A549 (cell line): ENCODE measurements around the gene ZEB1. TPM values are rescaled to one million over a fixed set of nuclear protein-coding genes. Genes with fewer than 3 reads are reported as not detected.

Source experiments
- ATAC-seq, 2 experiments: fragments of 200-7000 bp in 1 of 2; fragments of >200 bp in 1 of 2; cut with Nextera tagmentation in 1 of 2; cut with Tn5 transposase in 1 of 2; 3 replicates each; pipeline versions ENCODE4 v1.8.0 to v1.9.1; 2018 to 2020; ENCODE audit warnings: mild to moderate bottlenecking in 1 of 2, moderate library complexity in 1 of 2
- CTCF ChIA-PET: fragments of 300-600 bp; sonication (Branson Sonifier 250); formaldehyde crosslinking; extraction: SDS; loops from one replicate; lab custom pipeline; 2021; ENCODE audit warnings: antibody characterized with exemption, inconsistent platforms; lab: Yijun Ruan, JAX
- POLR2A ChIA-PET: fragments of 350-600 bp; formaldehyde crosslinking; extraction: SDS; loops from one replicate; lab custom pipeline; 2021; ENCODE audit warnings: antibody characterized with exemption, inconsistent platforms; lab: Yijun Ruan, JAX
- DNase-seq, 2 experiments: peaks; one replicate each; pipeline versions ENCODE4 v3.0.0 to v3.0.0-alpha.2; 2011 to 2016; ENCODE audit warnings: low read depth in 1 of 2, low spot score in 1 of 2
- FAIRE-seq: peaks from 2 replicates; lab custom pipeline; 2011; peaks lifted over from hg19 to GRCh38; lab: Jason Lieb, UNC
- H3K27ac ChIP-seq, 2 experiments: fragments of >200 bp; sonication (Bioruptor Twin); formaldehyde crosslinking; 3 replicates each; pipeline ENCODE4 v1.5.1; 2016 to 2017
- H3K4me1 ChIP-seq: fragments of >200 bp; sonication (Bioruptor Twin); formaldehyde crosslinking; 3 replicates; pipeline ENCODE4 v1.6.1; 2016
- H3K4me2 ChIP-seq: fragments of >200 bp; sonication (Bioruptor Twin); formaldehyde crosslinking; 3 replicates; pipeline ENCODE4 v1.6.1; 2016
- H3K4me3 ChIP-seq: fragments of >200 bp; sonication (Bioruptor Twin); formaldehyde crosslinking; 3 replicates; pipeline ENCODE4 v1.5.1; 2016
- H3K9me3 ChIP-seq: fragments of >200 bp; sonication (Bioruptor Twin); formaldehyde crosslinking; 3 replicates; pipeline ENCODE4 v1.6.1; 2016
- CBX8 ChIP-seq: fragments of 200-600 bp; sonication (generic); IDR thresholded peaks from 2 replicates; pipeline ENCODE4 v1.6.1; 2016
- ELK1 ChIP-seq: fragments of 150-350 bp; IDR thresholded peaks from 2 replicates; pipeline ENCODE4 v1.6.1; 2014; ENCODE audit warnings: low read depth, mild to moderate bottlenecking, low read length
- ESRRA ChIP-seq: fragments of 150-350 bp; IDR thresholded peaks from 2 replicates; pipeline ENCODE4 v1.6.1; 2014; ENCODE audit warnings: mild to moderate bottlenecking, low read length, borderline replicate concordance
- FOSL2 ChIP-seq, 2 experiments: fragments of 450-650 bp in 1 of 2; fragments of >200 bp in 1 of 2; sonication (Bioruptor Twin) in 1 of 2; formaldehyde crosslinking; IDR thresholded peaks; 2 replicates each; pipeline versions ENCODE4 v1.5.0 to v1.6.1; 2016 to 2020; ENCODE audit warnings: mild to moderate bottlenecking in 1 of 2, moderate library complexity in 1 of 2
- HES2 ChIP-seq: fragments of >200 bp; sonication (Bioruptor Twin); formaldehyde crosslinking; IDR thresholded peaks from 2 replicates; pipeline ENCODE4 v1.6.1; 2016
- HEYL ChIP-seq: fragments of 250-450 bp; sonication (Bioruptor Pico); IDR thresholded peaks from 2 replicates; pipeline ENCODE4 v1.8.0; 2021; ENCODE audit warnings: mild to moderate bottlenecking, moderate library complexity
- HMGXB4 ChIP-seq: fragments of 250-450 bp; sonication (Bioruptor Pico); IDR thresholded peaks from 2 replicates; pipeline ENCODE4 v1.5.0; 2021; ENCODE audit warnings: mild to moderate bottlenecking, moderate library complexity, borderline replicate concordance
- HOXA7 ChIP-seq: fragments of 250-450 bp; sonication (Bioruptor Pico); IDR thresholded peaks from 2 replicates; pipeline ENCODE4 v1.5.0; 2020; ENCODE audit warnings: mild to moderate bottlenecking, moderate library complexity
- HOXB5 ChIP-seq: fragments of 250-450 bp; sonication (Bioruptor Pico); IDR thresholded peaks from 2 replicates; pipeline ENCODE4 v1.5.0; 2020; ENCODE audit warnings: mild to moderate bottlenecking, moderate library complexity
- JUN ChIP-seq, 2 experiments: fragments of >200 bp; sonication (Bioruptor Twin); formaldehyde crosslinking; IDR thresholded peaks; 2 replicates in 1 of 2; 3 replicates in 1 of 2; pipeline ENCODE4 v1.6.1; 2016 to 2017
- KDM1A ChIP-seq: fragments of 200-600 bp; sonication (generic); IDR thresholded peaks from 2 replicates; pipeline ENCODE4 v1.6.1; 2016; ENCODE audit warnings: low read depth, mild to moderate bottlenecking
- MAFK ChIP-seq: fragments of 450-650 bp; IDR thresholded peaks from 2 replicates; pipeline ENCODE4 v1.6.1; 2014; ENCODE audit not compliant: partially characterized antibody
- NFE2L2 ChIP-seq: fragments of 150-350 bp; conservative IDR thresholded peaks from 2 replicates; pipeline ENCODE4 v1.6.1; 2014; ENCODE audit warnings: low read length
- NPAS2 ChIP-seq: fragments of 250-450 bp; sonication (Bioruptor Pico); IDR thresholded peaks from 2 replicates; pipeline ENCODE4 v1.8.0; 2022; ENCODE audit warnings: mild to moderate bottlenecking, moderate library complexity, borderline replicate concordance
- POLR2AphosphoS2 ChIP-seq: conservative IDR thresholded peaks from 2 replicates; pipeline ENCODE4 v1.6.1; 2012; ENCODE audit warnings: low read length, improper control_type of control experiment, inconsistent platforms
- RARB ChIP-seq: fragments of 250-450 bp; sonication (Bioruptor Pico); IDR thresholded peaks from 2 replicates; pipeline ENCODE4 v1.8.0; 2021; ENCODE audit warnings: mild to moderate bottlenecking, moderate library complexity
- RCOR1 ChIP-seq: fragments of 150-350 bp; IDR thresholded peaks from 2 replicates; pipeline ENCODE4 v1.6.1; 2014; ENCODE audit warnings: antibody characterized with exemption, low read length, low read depth
- REST ChIP-seq: fragments of 200-600 bp; sonication (generic); IDR thresholded peaks from 2 replicates; pipeline ENCODE4 v1.6.1; 2016; ENCODE audit warnings: antibody characterized with exemption, mild to moderate bottlenecking, moderate library complexity
- SMC3 ChIP-seq: fragments of >200 bp; sonication (Bioruptor Twin); formaldehyde crosslinking; IDR thresholded peaks from 3 replicates; pipeline ENCODE4 v1.6.1; 2018; ENCODE audit warnings: inconsistent platforms
- SREBF2 ChIP-seq: fragments of 450-650 bp; IDR thresholded peaks from 2 replicates; pipeline ENCODE4 v1.6.1; 2014; ENCODE audit warnings: mild to moderate bottlenecking, moderate library complexity
- TFCP2L1 ChIP-seq: fragments of 250-450 bp; sonication (Bioruptor Pico); IDR thresholded peaks from 2 replicates; pipeline ENCODE4 v1.5.0; 2021; ENCODE audit warnings: mild to moderate bottlenecking
- TP53 ChIP-seq: fragments of 250-450 bp; sonication (Bioruptor Pico); IDR thresholded peaks from 2 replicates; pipeline ENCODE4 v1.5.0; 2021; ENCODE audit warnings: mild to moderate bottlenecking, moderate library complexity
- USF2 ChIP-seq: fragments of 450-650 bp; IDR thresholded peaks from 2 replicates; pipeline ENCODE4 v1.6.1; 2014; ENCODE audit warnings: antibody characterized with exemption
- WGBS: methylation state at CpG from one replicate; pipeline ENCODE4 v1.1.6; 2017; ENCODE audit errors: missing lambda C conversion rate; 5-methylcytosine and 5-hydroxymethylcytosine counted together
- polyA plus RNA-seq, 4 experiments: library from polyadenylated mRNA; depleted of rRNA in 3 of 4; stranded (reverse); fragments of >200 nt; fragmentation: RNase III in 1 of 4; extraction: RNeasy Plus Mini Kit Qiagen cat#74134 plus additional on column Dnase treatment in 1 of 4; gene quantifications; 2 replicates in 3 of 4; 3 replicates in 1 of 4; pipeline ENCODE4 v1.2.3, GENCODE V29; 2011 to 2017

The ZEB1 gene
- polyA plus RNA-seq, 2 of the 4 experiments (the other 2 are of a cell fraction) = 8.1 to 23.8 TPM

GRCh38 chr10:31431021-31431420 lies 112.0 kb downstream of the ZEB1 start:
- H3K27ac ChIP-seq = no peak overlapping the region
- TF ChIP-seq KDM1A (no peak), FOSL2 (IDR thresholded peaks at IDR 0.05) (no peak), FOSL2 (CRISPR knock-in tag; IDR thresholded peaks at IDR 0.05) (no peak), HES2 (no peak), MAFK (no peak), TFCP2L1 (CRISPR knock-in tag) (no peak), NPAS2 (CRISPR knock-in tag) (no peak), HEYL (CRISPR knock-in tag) (no peak), SREBF2 (no peak)
- H3K9me3 ChIP-seq = no peaks in the 10 kb centered on the region
- CTCF ChIA-PET = no interaction called here
- ATAC-seq (no peak), FAIRE-seq (no peak), DNase-seq (no peak)
- no peak overlapping the region for H3K4me2 ChIP-seq
- no peaks in the 10 kb centered on the region for H3K4me1 ChIP-seq
- H3K4me3 ChIP-seq = no peak overlapping the region
- POLR2A ChIA-PET = no interaction called here

GRCh38 chr10:31437959-31438358 lies 118.9 kb downstream of the ZEB1 start:
- no peak overlapping the region for H3K4me2 ChIP-seq
- no peak overlapping the region for H3K4me3 ChIP-seq
- no peak for FAIRE-seq
- ChIA-PET POLR2A (no interaction called here), CTCF (no interaction called here)
- 93% methylated on average over 4 of the region's 4 CpGs for WGBS
- H3K27ac ChIP-seq = no peak overlapping the region
- DNase-seq = no peak
- no peak for ATAC-seq
- H3K4me1 ChIP-seq = no peaks in the 10 kb centered on the region
- TF ChIP-seq RCOR1 (no peak), HMGXB4 (CRISPR knock-in tag) (no peak), REST (no peak), CBX8 (no peak), JUN (IDR thresholded peaks at IDR 0.05) (no peak), HOXA7 (CRISPR knock-in tag) (no peak), POLR2AphosphoS2 (no peak), USF2 (no peak), TP53 (CRISPR knock-in tag) (no peak), HOXB5 (CRISPR knock-in tag) (no peak)
- H3K9me3 ChIP-seq = no peaks in the 10 kb centered on the region

- H3K4me3 ChIP-seq = no peak overlapping the region
- DNase-seq (no peak), FAIRE-seq (no peak), ATAC-seq (no peak)
- no peak overlapping the region for H3K27ac ChIP-seq
- TF ChIP-seq SMC3 (no peak), ESRRA (no peak), NFE2L2 (no peak), RARB (CRISPR knock-in tag) (no peak), ELK1 (no peak), TP53 (CRISPR knock-in tag) (no peak)
- WGBS = 70% methylated on average over 2 of the region's 2 CpGs
- no peak overlapping the region for H3K4me2 ChIP-seq
- ChIA-PET POLR2A (no interaction called here), CTCF (no interaction called here)
- H3K4me1 ChIP-seq = no peaks in the 10 kb centered on the region
- peaks cover 10% of the 10 kb centered on the region; the same call in 2 of the 3 replicates for H3K9me3 ChIP-seq
Observed at GRCh38 chr10:31451766-31452165, 132.8 kb downstream of the ZEB1 start.
